Osteoblast (primary cell): ENCODE measurements around the gene SGF29. TPM values are rescaled to one million over a fixed set of nuclear protein-coding genes. Genes with fewer than 3 reads are reported as not detected.
A peak's percentile ranks its signal among the peaks of the same experiment; 100 is the strongest.
"Not testable (repeated sequence)": the region's sequence is repeated elsewhere in the genome, so short reads cannot be mapped to it uniquely, and the experiment has no call there.

Experiments
- DNase-seq: peaks from one replicate; pipeline ENCODE4 v3.0.0; 2011; ENCODE audit warnings: low spot score, mixed read lengths; ENCODE audit not compliant: insufficient read length; ENCODE audit errors: missing footprints
- H2AFZ ChIP-seq: 2 replicates; pipeline ENCODE4 v1.6.0; 2011; ENCODE audit warnings: mild to moderate bottlenecking, low read length
- H3K27ac ChIP-seq: 2 replicates; pipeline ENCODE4 v1.5.1; 2011; ENCODE audit warnings: mild to moderate bottlenecking, low read depth, low read length, moderate library complexity
- H3K27me3 ChIP-seq: 2 replicates; pipeline ENCODE4 v1.6.0; 2012; ENCODE audit warnings: mild to moderate bottlenecking, control low read depth, inconsistent platforms, low read length, moderate library complexity; ENCODE audit not compliant: insufficient read depth
- H3K36me3 ChIP-seq: 2 replicates; pipeline ENCODE4 v1.5.1; 2011; ENCODE audit warnings: mild to moderate bottlenecking, low read length, control low read depth, moderate library complexity; ENCODE audit not compliant: insufficient read depth
- H3K4me1 ChIP-seq: 2 replicates; pipeline ENCODE4 v1.5.1; 2011; ENCODE audit warnings: mild to moderate bottlenecking, low read length, control low read depth, moderate library complexity; ENCODE audit not compliant: insufficient read depth
- H3K4me2 ChIP-seq: 2 replicates; pipeline ENCODE4 v1.6.0; 2011; ENCODE audit warnings: mild to moderate bottlenecking, low read length; ENCODE audit not compliant: insufficient read depth
- H3K4me3 ChIP-seq: fragments of 200-600 bp; sonication (generic); 3 replicates; pipeline ENCODE4 v1.5.1; 2012; ENCODE audit warnings: mild to moderate bottlenecking, low read length, inconsistent platforms; ENCODE audit not compliant: insufficient read depth
- H3K79me2 ChIP-seq: 2 replicates; pipeline ENCODE4 v1.6.0; 2012; ENCODE audit warnings: mild to moderate bottlenecking, low read length, control low read depth, inconsistent platforms; ENCODE audit not compliant: insufficient read depth
- H3K9me3 ChIP-seq: 2 replicates; pipeline ENCODE4 v1.5.1; 2011; ENCODE audit warnings: low read depth, low read length, control low read depth
- H4K20me1 ChIP-seq: 2 replicates; pipeline ENCODE4 v1.6.0; 2012; ENCODE audit warnings: mild to moderate bottlenecking, low read length, control low read depth; ENCODE audit not compliant: insufficient read depth
- CTCF ChIP-seq: IDR thresholded peaks from 2 replicates; pipeline ENCODE4 v1.5.1; 2011; ENCODE audit warnings: mild to moderate bottlenecking, low read depth, low read length, moderate library complexity; ENCODE audit errors: extremely low read depth
- total RNA-seq: library from RNA; depleted of rRNA; stranded (reverse); fragments of >200 nt; gene quantifications from 2 replicates; pipeline ENCODE4 v1.2.3, GENCODE V29; 2012

Gene SGF29
- total RNA-seq, 1 donor, result 13.4 TPM

- Histone ChIP-seq H3K4me2 (no peak overlapping the region), H4K20me1 (no peaks in the 10 kb centered on the region), H3K27ac (no peak overlapping the region), H3K9me3 (no peaks in the 10 kb centered on the region), H3K27me3 (peaks cover 4% of the 10 kb centered on the region), H3K4me3 (no peak overlapping the region), H3K4me1 (no peaks in the 10 kb centered on the region), H3K79me2 (no peaks in the 10 kb centered on the region), H2AFZ (no peak overlapping the region), H3K36me3 (no peaks in the 10 kb centered on the region)
- TF ChIP-seq CTCF, result no peak
- peak; percentile 85 for DNase-seq
Observed at GRCh38 chr16:28597692-28598261, 44.1 kb downstream of the SGF29 start.

GRCh38 chr16:28599377-28600285 is 45.9 kb downstream of the SGF29 start:
- H3K27me3 ChIP-seq, H2AFZ ChIP-seq, H3K4me3 ChIP-seq: not testable (repeated sequence)

GRCh38 chr16:28600965-28601364 is 47.2 kb downstream of the SGF29 start:
- H3K9me3 ChIP-seq, H3K4me1 ChIP-seq, H2AFZ ChIP-seq, H3K36me3 ChIP-seq, H3K27ac ChIP-seq, H3K27me3 ChIP-seq, DNase-seq, H3K79me2 ChIP-seq, H3K4me2 ChIP-seq, H3K4me3 ChIP-seq, H4K20me1 ChIP-seq: not testable (repeated sequence)

More at GRCh38 chr16:28599377-28600285, 45.9 kb downstream of the SGF29 start:
- not testable (repeated sequence) for H3K9me3 ChIP-seq, H3K4me1 ChIP-seq, DNase-seq, H3K4me2 ChIP-seq, H3K27ac ChIP-seq, H3K36me3 ChIP-seq, H3K79me2 ChIP-seq, H4K20me1 ChIP-seq

GRCh38 chr16:28601589-28601988 is 47.9 kb downstream of the SGF29 start:
- not testable (repeated sequence) for H2AFZ ChIP-seq, H3K4me2 ChIP-seq, H3K9me3 ChIP-seq, H4K20me1 ChIP-seq, H3K79me2 ChIP-seq, H3K4me3 ChIP-seq, H3K4me1 ChIP-seq, DNase-seq, H3K27me3 ChIP-seq, H3K36me3 ChIP-seq, H3K27ac ChIP-seq

- not testable (repeated sequence) for H3K9me3 ChIP-seq, H2AFZ ChIP-seq, H3K4me2 ChIP-seq, H3K27me3 ChIP-seq, H4K20me1 ChIP-seq, H3K4me3 ChIP-seq, H3K79me2 ChIP-seq, H3K36me3 ChIP-seq, DNase-seq, H3K27ac ChIP-seq, H3K4me1 ChIP-seq
Observed at GRCh38 chr16:28602062-28602461, 48.3 kb downstream of the SGF29 start.
